G401 (cell line): ENCODE measurements around the gene TLK1. TPM values are rescaled to one million over a fixed set of nuclear protein-coding genes. Genes with fewer than 3 reads are reported as not detected.

Source experiments
- DNase-seq: peaks from one replicate; pipeline ENCODE4 v3.0.0-alpha.2; 2015; ENCODE audit warnings: low spot score
- in situ Hi-C: cut with HindIII; loops from 2 replicates; pipeline ENCODE4 v1.10.0; 2016; ENCODE audit warnings: low sequenced_read_pairs, mixed read lengths
- total RNA-seq: library from RNA; depleted of rRNA; stranded (reverse); fragments of >200 nt; shearing (Covaris generic); gene quantifications from 2 replicates; pipeline ENCODE4 v1.2.3, GENCODE V29; 2014; rRNA removed

TLK1 gene
- total RNA-seq = 13.0 and 14.3 TPM in 2 replicates

DNA sequence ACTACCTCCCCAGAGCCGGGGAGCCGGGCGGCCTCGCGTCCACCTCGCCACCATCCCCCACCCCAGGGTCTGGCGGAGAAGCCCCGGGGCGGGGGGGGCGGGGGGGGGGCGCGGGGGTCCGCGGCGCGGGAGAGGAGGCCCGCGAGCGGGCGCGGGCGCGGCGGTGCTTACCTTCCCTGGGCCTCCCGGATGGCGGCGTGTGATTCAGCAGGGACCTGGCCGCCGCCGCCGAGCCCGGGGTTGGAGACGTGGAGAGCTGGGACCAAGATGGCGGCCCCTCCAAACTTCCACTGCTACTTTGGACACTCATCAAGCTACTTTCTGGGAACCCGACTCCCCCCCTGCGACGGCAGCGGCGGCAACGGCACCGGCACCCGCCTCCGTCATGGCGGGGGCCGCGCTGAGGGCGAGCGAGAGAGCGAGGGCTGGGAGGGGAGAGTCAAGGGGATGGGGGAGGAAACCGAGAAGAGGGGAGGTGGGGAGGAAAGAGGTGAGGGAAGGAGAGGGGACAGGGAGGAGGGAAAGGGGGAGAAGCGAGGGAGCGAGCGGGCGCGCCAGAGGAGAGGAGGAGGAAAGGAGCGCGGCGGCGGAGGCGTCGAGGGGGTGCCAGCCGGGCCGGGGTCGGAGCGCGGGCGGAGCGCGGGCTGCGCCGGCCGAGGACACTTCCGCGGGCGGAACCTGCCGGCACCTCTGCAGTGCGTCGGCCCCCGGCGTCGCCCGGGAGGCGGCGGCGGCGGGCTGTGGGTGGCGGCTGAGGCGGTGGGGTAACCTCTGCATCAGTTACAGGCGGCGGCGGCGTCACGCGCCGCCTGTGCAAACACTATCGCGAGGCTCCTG lies at the start of gene TLK1:
Gene TLK1, minus strand, starts transcription at position 775 of the 837 bp plus-strand sequence. Its CDS starts 465 bp downstream, at position 310.
- in situ Hi-C loops = no loop called here
- DNase-seq = peak; percentile 63

DNA sequence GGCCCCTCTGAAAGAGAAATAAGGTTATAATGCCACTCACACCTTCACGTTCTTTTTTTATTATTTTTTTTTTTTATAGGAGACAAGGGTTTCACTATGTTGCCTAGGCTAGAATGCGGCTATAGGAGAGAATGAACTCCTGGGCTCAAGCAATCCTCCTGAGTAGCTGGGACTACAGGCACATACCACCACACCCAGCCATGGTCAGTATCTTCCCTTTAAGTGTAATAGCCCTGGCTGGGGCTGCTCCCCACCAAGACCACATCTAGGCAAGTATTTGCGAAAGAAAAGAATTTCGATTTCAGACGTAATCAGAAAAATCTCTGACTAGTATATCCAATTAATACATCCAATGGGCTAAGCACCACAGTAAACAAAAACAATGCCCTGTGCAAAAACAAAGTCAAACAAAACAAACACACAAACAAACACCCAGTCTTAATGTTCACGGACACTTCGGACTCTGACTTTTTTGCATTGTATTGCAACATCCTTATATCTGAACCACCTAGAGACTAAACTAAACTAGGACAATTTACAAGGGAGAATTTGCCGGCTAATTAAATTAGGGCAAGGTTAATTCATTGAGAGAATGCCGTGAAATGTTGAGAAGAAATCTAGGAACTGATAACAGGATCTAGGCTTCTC lies 49.6 kb upstream of the TLK1 start:
- no peak for DNase-seq
- in situ Hi-C loops = no loop called here

DNA sequence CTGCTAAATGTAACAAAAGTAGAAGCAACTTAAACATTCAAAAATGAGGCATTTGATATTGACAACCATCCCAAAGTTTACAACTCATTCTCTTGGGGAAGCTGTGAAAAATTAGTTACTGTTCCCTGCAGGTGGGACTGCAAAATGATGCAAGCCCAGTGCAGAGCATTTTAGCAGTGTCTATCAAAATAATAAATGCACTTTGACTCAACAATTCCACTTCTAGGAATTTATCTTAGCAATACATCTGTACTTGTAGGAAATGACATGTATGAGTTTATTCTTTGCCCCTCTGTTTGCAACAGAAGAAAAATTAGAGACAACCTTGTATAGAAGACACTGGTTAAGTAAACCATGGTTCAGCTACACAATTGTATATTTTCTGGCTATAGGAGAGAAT lies 48.0 kb upstream of the TLK1 start:
- DNase-seq = no peak
- in situ Hi-C loops = no loop called here

DNA sequence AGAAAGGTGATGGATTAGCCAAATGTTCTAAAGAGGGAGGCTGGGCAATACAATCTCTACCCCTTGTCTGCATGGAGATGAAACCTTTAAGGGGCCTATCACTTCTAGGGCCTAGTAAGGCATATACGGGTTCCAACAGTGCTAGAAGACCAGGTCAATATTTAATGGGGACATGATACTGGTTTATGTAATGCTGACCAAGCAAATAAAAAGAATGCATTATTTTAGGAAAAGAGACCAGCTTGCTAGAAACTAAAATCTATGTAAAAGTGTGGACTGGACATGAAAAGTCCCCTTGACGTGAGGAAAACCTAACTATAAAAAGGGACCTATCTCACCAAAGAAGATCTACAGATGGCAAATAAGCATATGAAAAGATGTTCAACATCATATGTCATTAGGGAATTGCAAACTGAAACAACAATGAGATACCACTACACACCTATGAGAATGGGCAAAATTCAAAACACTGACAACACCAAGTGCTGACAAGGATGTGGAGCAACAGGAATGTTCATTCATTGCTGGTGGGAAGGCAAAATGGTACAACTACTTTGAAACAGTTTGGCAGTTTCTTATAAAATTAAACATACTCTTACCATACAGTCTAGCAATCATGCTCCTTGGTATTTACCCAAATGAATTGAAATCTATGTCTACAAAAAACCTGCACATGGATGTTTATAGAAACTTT lies 45.9 kb upstream of the TLK1 start:
- in situ Hi-C loops = no loop called here
- no peak for DNase-seq

DNA sequence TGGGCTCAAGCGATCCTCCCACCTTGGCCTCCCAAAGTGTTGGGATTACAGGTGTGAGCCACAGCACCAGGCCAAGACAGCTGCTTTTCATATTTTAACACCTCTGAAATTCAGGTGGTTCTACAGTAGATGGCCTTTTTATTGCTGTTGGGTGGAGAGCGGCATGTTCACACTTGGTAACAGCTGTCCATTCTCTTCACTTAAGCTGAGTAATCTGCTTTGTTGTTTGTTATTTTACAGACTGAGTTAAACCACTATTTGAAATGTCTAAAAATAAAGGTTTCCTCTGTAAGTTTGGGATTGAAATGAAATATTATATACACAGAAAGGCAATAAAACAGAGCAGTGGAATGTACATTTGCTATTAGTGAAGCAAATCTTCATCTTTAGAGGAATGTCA lies 44.9 kb upstream of the TLK1 start:
- DNase-seq = no peak
- in situ Hi-C loops = no loop called here

DNA sequence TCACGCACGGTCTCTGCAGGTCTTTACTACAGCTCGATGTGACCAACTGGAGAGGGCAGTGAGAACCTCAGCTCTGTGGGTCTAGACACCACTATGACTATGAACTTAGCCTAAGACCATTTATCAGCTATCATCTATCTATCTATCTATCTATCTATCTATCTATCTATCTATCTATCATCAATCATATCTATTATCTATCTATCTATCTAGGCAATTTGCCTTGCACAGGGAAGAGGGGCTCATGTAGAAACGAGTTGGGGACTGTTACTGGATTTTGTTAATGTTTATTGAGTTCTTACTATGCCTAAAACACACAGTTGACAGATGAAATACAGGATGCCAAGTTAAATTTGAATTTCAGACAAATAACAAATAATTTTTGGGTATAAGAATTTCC lies 41.1 kb upstream of the TLK1 start:
- in situ Hi-C loops = no loop called here

DNA sequence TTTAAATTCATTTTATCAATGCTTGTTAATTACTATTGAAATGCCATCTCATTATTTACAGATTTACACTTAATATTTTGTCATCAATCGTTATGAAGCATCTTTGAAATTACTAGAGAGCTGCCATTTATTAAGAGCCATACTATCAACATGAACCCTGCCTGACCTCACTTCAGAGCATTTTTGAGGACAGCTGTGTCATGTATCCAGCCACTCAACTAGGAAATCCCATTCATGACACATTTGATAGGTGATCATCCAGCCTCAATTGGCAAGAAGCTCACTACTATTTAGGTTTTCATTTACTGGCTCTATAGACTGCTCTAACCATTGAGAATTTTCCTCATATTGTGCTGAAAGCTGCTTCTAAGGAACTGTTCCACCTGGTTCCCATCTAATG lies 40.6 kb upstream of the TLK1 start:
- DNase-seq = no peak
- in situ Hi-C loops = no loop called here

More for the DNA sequence above, 41.1 kb upstream of the TLK1 start:
- DNase-seq = no peak

DNA sequence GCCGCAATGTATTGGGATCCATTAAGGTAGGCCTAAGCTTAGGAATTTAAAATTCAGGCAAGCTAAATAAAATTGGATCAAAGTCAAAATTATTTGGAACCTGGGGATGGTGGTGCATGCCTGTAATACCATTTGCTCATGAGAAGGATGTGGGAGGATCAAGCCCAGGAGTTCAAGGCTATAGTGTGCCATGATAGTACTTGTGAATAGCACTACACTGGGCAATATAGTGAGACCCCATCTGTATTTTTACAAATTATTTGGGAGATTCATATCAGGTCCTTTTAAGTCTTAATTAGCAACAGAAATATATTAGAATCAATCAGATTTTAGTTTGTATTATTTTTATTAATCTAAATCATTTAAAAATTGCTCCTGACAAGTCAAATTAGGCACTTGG lies 39.8 kb upstream of the TLK1 start:
- in situ Hi-C loops = no loop called here
- DNase-seq = no peak

DNA sequence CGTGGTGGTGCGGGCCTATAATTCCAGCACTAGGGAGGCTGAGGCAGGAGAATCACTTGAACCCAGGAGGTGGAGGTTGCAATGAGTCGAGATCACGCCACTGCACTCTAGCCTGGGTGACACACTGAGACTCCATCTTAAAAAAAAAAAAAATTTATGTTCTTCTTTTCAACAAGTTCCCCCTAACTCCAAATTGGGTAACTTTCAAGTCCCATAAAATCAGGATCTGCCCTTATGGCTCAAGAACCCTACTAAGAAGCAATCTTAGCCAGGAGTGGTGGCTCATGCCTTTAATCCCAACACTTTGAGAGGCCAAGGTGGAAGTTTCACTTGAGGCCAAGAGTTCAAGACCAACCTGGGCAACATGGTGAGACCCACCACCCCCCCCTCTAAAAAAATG lies 30.3 kb upstream of the TLK1 start:
- no peak for DNase-seq
- in situ Hi-C loops = no loop called here

DNA sequence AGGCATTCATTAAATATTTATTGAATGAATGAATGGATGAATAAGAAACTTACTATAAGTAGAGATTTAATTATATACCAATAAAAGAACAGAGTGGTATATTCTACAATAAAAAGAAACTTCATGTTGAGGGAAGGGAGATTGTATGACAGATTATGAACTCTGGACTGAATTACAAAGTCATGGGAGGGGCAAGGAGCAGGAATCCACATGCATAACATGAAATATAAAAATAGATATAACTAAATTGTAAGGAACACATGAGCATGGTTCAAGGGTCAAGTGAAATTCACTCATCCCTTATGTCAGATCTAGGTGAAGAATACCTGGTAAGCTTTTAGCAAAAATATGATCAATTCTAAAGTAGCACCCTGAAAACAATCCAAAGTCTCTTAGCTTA lies 27.1 kb upstream of the TLK1 start:
- in situ Hi-C loops = no loop called here
- DNase-seq = no peak

DNA sequence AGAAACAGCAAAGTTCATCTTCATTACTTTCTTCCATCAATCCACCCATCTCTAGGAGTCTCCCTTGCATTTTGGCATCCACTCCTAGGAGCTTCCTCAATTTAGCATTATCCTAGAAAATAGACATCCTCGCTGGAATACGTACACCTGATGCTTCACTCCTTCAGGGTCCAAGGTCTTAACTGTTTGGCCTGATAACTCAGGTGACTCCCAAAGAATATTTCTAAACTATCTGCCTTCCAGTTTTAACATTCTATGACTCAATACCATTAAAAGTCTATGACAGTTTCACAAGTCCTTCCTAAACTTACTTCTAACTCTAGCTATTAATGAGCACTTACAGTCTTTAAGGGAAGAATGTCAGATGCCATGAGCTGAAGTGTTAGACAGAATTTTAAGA lies 26.5 kb upstream of the TLK1 start:
- DNase-seq = no peak
- in situ Hi-C loops = no loop called here

DNA sequence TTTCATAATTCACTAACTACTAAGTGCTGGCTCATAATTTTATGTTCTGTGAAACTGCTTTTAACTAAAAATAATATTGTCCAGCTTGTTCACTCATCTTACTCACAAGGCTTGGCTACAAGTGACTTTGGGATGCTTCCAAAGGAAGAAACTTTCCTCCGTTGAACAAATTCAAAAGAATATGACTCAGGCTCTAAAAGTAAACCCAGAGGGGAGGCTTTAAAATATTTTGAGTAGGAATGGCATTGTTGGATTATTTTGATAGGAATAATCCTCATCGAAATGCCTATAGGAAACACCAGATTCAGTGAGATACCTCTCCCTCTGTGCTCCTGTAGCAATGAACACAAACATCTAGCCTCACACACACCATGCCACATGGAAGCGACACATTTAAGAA lies 25.2 kb upstream of the TLK1 start:
- in situ Hi-C loops = no loop called here
- DNase-seq = no peak

DNA sequence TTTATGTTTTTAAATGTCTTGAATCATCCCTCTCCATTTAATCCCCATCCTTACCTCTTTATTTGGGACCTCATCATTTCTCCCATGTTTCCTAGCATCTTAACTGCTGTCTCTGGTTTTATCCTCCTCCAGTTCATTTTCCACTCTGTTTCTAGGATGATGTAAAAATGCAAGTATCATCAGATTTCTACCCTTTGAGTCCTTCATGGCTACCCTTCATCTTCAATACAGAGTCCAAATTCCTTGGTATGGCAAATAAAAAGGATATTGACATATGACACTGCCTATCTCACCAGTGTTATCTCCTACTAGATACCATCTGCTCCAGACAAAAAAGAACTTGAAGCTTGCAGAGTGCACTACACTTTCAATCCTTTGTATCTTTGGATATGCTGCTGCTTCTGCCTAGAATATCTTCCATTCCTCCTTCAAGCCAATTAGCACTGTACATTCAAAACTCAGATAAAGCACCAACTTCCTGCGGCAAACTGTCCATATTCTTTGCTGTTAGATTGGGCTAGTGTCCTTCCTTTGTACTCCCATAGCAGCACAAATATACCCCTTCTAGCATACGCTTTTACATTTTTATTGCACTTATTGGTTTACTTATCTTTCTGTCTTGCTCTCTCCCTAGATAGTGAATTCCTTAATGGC lies 24.6 kb upstream of the TLK1 start:
- in situ Hi-C loops = no loop called here
- DNase-seq = no peak

DNA sequence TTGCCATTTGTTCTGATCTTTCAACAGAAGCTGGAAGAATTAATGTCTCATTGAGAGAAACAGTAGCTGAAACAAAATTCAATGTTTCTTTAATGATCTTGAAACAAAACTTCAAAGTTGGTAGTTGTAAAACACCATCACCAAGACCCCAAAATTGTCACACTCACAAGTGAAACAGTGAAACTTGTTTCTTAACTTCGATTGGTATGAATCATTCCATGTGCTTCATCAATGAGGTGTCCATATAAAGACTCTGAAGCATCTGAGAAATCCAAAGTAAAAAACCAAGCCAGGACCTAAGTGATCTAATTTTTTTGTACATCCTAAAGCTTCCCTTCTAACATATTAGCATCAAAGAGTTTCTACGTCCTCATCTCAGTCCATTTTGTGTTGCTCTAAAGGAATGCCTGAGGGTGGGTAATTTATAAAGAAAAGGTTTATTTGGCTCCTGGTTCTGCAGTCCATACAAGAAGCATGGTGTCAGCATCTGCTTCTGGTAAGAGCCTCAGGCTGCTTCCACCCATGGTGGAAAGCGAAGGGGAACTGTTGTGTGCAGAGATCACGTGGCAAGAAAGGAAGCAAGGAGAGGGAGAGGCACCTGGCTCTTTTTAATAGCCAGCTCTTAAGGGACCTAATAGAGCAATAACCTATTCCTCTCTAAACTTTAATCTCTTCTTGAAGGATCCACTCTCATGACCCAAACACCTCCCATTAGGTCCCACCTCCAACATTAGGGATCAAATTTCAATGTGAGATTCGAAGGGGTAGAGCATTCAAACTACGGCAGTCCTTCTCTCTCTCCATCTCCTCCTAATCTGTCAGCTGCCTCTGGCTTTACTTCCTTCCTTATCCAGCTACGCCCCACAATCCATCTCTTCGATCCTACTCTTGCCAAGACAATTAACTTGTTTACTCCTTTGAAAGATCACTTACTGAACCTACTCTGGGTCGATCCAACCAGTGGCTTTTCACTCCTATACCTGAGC lies 20.7 kb upstream of the TLK1 start:
- in situ Hi-C loops = no loop called here

DNA sequence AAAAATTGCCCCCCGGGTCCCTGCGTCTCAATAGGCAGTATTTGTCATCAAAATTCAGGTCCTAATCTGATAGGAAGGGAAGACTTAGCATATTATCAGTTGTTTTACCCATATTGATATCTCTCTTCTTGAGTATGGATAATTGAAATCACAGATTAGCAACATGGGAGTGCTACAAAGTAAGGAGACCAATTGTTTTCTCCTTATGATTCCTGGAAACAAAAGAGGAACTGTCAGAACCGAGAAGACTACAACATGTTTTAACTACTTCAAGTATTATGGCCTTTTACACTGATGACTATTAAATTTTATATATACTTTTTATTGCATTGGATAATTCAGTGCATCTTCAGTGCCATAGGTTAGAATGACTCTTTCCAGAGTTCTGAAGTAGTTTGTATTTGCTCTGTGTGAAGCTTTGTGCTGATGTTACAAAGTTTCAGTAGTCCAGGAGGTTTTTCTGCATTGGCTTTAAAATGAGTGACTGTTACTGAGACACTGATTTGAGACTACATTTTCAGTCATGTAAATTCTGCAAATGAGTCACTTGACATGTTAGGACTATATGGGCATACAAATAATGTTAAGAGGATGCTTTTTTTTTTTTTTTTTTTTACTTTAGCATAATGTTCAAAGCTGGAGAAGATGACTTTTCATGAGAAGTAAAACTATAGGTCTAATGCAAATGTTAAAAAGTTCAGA lies 19.7 kb upstream of the TLK1 start:
- in situ Hi-C loops = no loop called here
- no peak for DNase-seq

More for the DNA sequence above, 20.7 kb upstream of the TLK1 start:
- DNase-seq = no peak

DNA sequence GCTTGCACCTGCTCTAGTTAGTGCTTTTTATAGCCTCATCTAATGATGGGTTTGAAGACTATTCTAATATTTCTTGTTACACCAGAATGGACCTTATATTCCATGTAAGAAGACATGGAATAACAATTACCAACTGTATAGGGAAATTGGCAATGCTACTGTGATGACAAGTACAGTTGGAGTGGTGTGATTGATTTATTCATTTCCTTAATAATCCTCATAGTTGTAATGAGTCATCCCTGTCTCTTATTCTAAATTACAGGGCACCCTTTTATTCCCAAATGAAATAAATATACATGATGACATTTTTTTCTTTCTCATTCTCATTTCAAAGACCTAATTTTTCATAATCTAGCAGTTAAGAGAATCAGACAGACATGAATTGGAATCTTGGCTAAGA lies 18.3 kb upstream of the TLK1 start:
- DNase-seq = no peak
- in situ Hi-C loops = no loop called here

DNA sequence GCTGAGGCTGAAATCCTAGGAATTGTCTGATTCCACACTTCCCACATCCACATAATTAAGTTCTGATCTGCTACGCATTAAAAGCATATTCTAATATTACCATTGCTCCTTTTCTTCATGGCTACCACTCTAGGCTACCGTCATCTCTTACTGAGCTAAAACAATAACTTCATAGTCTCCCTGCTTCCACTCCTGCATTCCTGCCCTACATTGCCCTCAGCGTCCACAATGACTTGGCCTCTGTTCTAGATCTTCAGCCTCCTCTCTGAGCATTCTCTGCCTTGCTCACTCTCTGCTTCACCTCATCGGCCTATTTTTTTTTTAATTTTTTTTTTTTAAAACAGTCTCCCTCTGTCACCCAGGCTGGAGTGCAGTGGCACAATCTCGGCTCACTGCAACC lies 15.8 kb upstream of the TLK1 start:
- no peak for DNase-seq
- in situ Hi-C loops = no loop called here

DNA sequence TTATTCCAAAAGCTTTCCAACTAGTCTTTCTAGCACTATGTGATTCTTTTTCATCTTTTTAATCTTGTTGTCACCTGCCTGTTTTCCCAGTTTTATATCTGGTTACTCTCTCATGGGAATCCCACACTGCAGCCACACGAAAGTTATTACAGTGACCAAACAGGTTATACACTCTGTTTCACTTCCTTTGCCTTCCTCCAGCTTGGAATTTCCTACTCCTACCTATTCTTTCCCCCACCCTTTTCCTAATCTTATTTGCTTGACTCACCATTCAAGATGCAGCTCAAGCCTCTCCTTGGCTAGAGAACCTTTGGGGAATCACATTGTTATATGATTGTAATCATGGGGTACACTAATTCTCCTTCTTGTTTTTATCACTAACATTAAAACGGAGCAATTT lies 13.4 kb upstream of the TLK1 start:
- DNase-seq = no peak
- in situ Hi-C loops = no loop called here
